ENCODE measurements around the gene LRRC25. TPM values are rescaled to one million over a fixed set of nuclear protein-coding genes. Genes with fewer than 3 reads are reported as not detected.

The LRRC25 gene
- total and polyA plus RNA-seq, 2 of the 4 experiments (the other 2 are of a cell fraction): 0.03 TPM; not detected in 1

DNA sequence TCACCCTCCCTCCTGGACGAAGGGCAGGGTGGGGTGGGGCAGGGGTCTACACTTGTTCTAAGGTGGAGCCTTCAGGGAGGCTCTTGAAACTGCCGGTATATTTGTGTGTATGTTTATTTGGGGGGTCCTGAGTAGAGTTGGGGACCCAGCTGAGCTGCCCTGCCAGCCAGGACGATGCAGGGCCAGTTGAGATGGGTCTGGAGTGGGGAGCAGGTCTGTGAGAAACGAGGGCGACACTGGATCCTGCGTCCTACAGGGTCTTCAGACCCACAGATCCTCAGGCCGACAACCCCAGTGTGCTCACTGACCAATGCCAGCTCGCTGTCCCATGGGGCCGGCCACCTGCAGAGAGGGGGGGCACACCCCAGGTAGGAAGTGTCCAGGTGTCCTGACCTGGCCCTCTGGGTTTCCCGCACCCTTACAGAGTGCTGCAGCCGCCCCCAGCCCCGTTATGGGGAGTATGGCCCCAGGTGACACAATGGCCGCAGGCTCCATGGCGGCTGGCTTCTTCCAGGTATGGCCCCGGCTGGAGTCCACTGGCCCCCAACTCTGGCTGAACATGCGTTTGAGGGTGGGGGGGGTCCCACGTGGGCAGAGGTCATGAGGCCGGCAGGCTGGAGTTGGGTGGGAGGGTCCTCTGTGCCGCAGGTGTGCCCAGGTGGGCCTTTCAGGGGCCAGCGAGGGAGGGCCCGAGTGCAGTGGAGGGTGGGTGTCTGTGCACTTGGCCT, 33.2 kb upstream of the LRRC25 start:
- peaks cover 12% of the 10 kb centered on the region for H3K9me1 ChIP-seq (ENCODE audit: insufficient read depth, low read length)
- H3K36me3 ChIP-seq (ENCODE audit: control insufficient read depth, insufficient read depth, low read length): peaks cover 6% of the 10 kb centered on the region; the same call in 1 of the 2 replicates
- H3K4me1 ChIP-seq (ENCODE audit: control insufficient read depth, insufficient read depth, low read length): peaks cover 17% of the 10 kb centered on the region
- dilution Hi-C loops (cut with HindIII; ENCODE audit: low sequenced_read_pairs, unreplicated experiment) (no loop called here), in situ Hi-C loops (cut with MboI; ENCODE audit: low sequenced_read_pairs) (no loop called here), intact Hi-C loops (cut with micrococcal nuclease) (no loop called here)
- no peak overlapping the region for H2AFZ ChIP-seq (replicated peaks; ENCODE audit: low read length, poor library complexity)
- H3K9me3 ChIP-seq (ENCODE audit: control insufficient read depth, insufficient read depth, low read length): no peaks in the 10 kb centered on the region
- no peak overlapping the region for H3K18ac ChIP-seq (ENCODE audit: low read depth, low read length)
- H2BK15ac ChIP-seq (ENCODE audit: low read depth, low read length): no peak overlapping the region
- H3K27me3 ChIP-seq (ENCODE audit: control insufficient read depth, insufficient read depth, low read length): no peaks in the 10 kb centered on the region
- H4K8ac ChIP-seq (ENCODE audit: low read depth in 2 of 2, low read length in 2 of 2): no peak overlapping the region
- POLR2A ChIA-PET (ENCODE audit: unreplicated experiment): interaction anchor here (1.0 kb wide), 1 partner anchor 9 kb away, joined by 3 read pairs; no protein-coding TSS in a partner anchor
- H2AK5ac ChIP-seq (ENCODE audit: low read depth, low read length): no peak overlapping the region; the same call in 1 of the 2 replicates
- ATAC-seq (ENCODE audit: low read depth): no peak
- no peak overlapping the region for H3K4me3 ChIP-seq (ENCODE audit: insufficient read depth, low read depth, low read length)
- no peak overlapping the region for H3K56ac ChIP-seq (ENCODE audit: extremely low read depth, insufficient read depth, low read length)
- H4K91ac ChIP-seq (ENCODE audit: insufficient read depth, low read depth, low read length): no peak overlapping the region
- H3K79me1 ChIP-seq (ENCODE audit: low read depth in 1 of 2, low read length in 2 of 2): peaks cover 5 to 51% of the 10 kb centered on the region in 2 experiments; a peak in 3 of 4 replicates
- no peak overlapping the region for H3K4ac ChIP-seq (ENCODE audit: low read depth, low read length)
- BruUV-seq (replicated peaks): no TSS peak
- 81% methylated on average over 8 of the region's 21 CpGs; no CpG with 5 or more reads in 1 of the 2 experiments for WGBS, 2 experiments (ENCODE audit: extremely low coverage in 2 of 2, insufficient read length in 1 of 2)
- H3K27ac ChIP-seq (ENCODE audit: insufficient read depth, low read length): no peak overlapping the region
- TF ChIP-seq RAD21 (IDR thresholded peaks at IDR 0.05; ENCODE audit: low read length) (no peak), MXI1 (IDR thresholded peaks at IDR 0.05; ENCODE audit: borderline replicate concordance, low read depth, low read length) (no peak), RFX5 (IDR thresholded peaks at IDR 0.05; ENCODE audit: low read depth, low read length) (no peak), POLR2A (IDR thresholded peaks at IDR 0.05; ENCODE audit: low read depth, low read length) (no peak), NFE2L2 (IDR thresholded peaks at IDR 0.05; ENCODE audit: low read depth, low read length) (no peak)
- TF ChIP-seq, protein P1, sequence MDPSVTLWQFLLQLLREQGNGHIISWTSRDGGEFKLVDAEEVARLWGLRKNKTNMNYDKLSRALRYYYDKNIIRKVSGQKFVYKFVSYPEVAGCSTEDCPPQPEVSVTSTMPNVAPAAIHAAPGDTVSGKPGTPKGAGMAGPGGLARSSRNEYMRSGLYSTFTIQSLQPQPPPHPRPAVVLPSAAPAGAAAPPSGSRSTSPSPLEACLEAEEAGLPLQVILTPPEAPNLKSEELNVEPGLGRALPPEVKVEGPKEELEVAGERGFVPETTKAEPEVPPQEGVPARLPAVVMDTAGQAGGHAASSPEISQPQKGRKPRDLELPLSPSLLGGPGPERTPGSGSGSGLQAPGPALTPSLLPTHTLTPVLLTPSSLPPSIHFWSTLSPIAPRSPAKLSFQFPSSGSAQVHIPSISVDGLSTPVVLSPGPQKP (IDR thresholded peaks at IDR 0.05; ENCODE audit: borderline replicate concordance, low read depth, low read length): no peak
- H3K14ac ChIP-seq (replicated peaks; ENCODE audit: low read depth, low read length): no peak overlapping the region
- peaks cover 31% of the 10 kb centered on the region for H4K20me1 ChIP-seq (ENCODE audit: insufficient read depth, low read length)
- H4K5ac ChIP-seq (ENCODE audit: low read depth, low read length): no peak overlapping the region
- H3K4me2 ChIP-seq (ENCODE audit: low read depth, low read length): no peak overlapping the region
- H2AK9ac ChIP-seq (replicated peaks; ENCODE audit: low read depth, low read length, poor library complexity): no peak overlapping the region
- no peak for DNase-seq
- H3K9ac ChIP-seq (ENCODE audit: low read depth, low read length): no peak overlapping the region
- no peak overlapping the region for H2BK120ac ChIP-seq (ENCODE audit: low read depth, low read length)
- CTCF ChIA-PET: no interaction called here
- H2BK5ac ChIP-seq (ENCODE audit: low read depth, low read length, poor library complexity, severe bottlenecking): no peak overlapping the region
- H3K23ac ChIP-seq (ENCODE audit: low read depth, low read length): no peak overlapping the region
- H2BK20ac ChIP-seq (ENCODE audit: low read depth, low read length): no peak overlapping the region
